IMR-90 (cell line): ENCODE data around the gene PRKRIP1. TPM values are rescaled to one million over a fixed set of nuclear protein-coding genes. Genes with fewer than 3 reads are reported as not detected.
"Not testable (repeated sequence)": the region's sequence is repeated elsewhere in the genome, so short reads cannot be mapped to it uniquely, and the experiment has no call there.

ENCODE experiments used
- ATAC-seq: fragments of 200-7000 bp; cut with Tn5 transposase; 2 replicates; pipeline ENCODE4 v1.9.1; 2020; ENCODE audit warnings: low read depth, mild to moderate bottlenecking, moderate library complexity
- BruUV-seq: library from RNA; stranded (reverse); fragments of 400-500 nt; replicated peaks from 2 replicates; lab custom pipeline; 2021; lab: Mats Ljungman, UMichigan
- CTCF ChIA-PET: fragments of 300-600 bp; formaldehyde crosslinking; extraction: SDS; loops from one replicate; lab custom pipeline; 2021; ENCODE audit warnings: antibody characterized with exemption; lab: Yijun Ruan, JAX
- POLR2A ChIA-PET: fragments of 300-600 bp; sonication (Branson Sonifier 250); formaldehyde crosslinking; loops from one replicate; lab custom pipeline; 2022; ENCODE audit warnings: antibody characterized with exemption; ENCODE audit not compliant: unreplicated experiment; lab: Charles Lee
- DNase-seq: peaks from one replicate; pipeline ENCODE4 v3.0.0; 2013
- H2AFZ ChIP-seq: replicated peaks from 2 replicates; pipeline ENCODE3; 2013; ENCODE audit warnings: low read length, mild to moderate bottlenecking; ENCODE audit not compliant: poor library complexity
- H2AK5ac ChIP-seq: 2 replicates; pipeline ENCODE4 v1.6.1; 2013; ENCODE audit warnings: low read depth, low read length, inconsistent platforms
- H2AK9ac ChIP-seq: replicated peaks from 2 replicates; pipeline ENCODE3; 2013; ENCODE audit warnings: mild to moderate bottlenecking, low read depth, low read length, moderate library complexity; ENCODE audit not compliant: poor library complexity
- H2BK120ac ChIP-seq: 2 replicates; pipeline ENCODE4 v1.6.1; 2013; ENCODE audit warnings: low read depth, low read length, inconsistent platforms
- H2BK15ac ChIP-seq: 3 replicates; pipeline ENCODE4 v1.6.1; 2013; ENCODE audit warnings: low read depth, low read length, inconsistent platforms
- H2BK20ac ChIP-seq: 2 replicates; pipeline ENCODE4 v1.6.1; 2013; ENCODE audit warnings: low read depth, mild to moderate bottlenecking, inconsistent platforms, low read length, moderate library complexity
- H2BK5ac ChIP-seq: 2 replicates; pipeline ENCODE4 v1.6.1; 2013; ENCODE audit warnings: mild to moderate bottlenecking, low read depth, low read length, inconsistent platforms; ENCODE audit not compliant: poor library complexity, severe bottlenecking
- H3K14ac ChIP-seq: replicated peaks from 2 replicates; pipeline ENCODE4 v1.6.1; 2013; ENCODE audit warnings: low read depth, low read length, inconsistent platforms
- H3K18ac ChIP-seq: 2 replicates; pipeline ENCODE4 v1.6.1; 2013; ENCODE audit warnings: low read depth, low read length, control low read depth
- H3K23ac ChIP-seq: 2 replicates; pipeline ENCODE4 v1.6.1; 2013; ENCODE audit warnings: low read depth, low read length, inconsistent platforms
- H3K27ac ChIP-seq: 2 replicates; pipeline ENCODE4 v1.5.1; 2013; ENCODE audit warnings: mild to moderate bottlenecking, control low read depth, low read length; ENCODE audit not compliant: insufficient read depth
- H3K27me3 ChIP-seq: 2 replicates; pipeline ENCODE4 v1.6.1; 2013; ENCODE audit warnings: low read length; ENCODE audit not compliant: control insufficient read depth, insufficient read depth
- H3K36me3 ChIP-seq: 2 replicates; pipeline ENCODE4 v1.6.1; 2013; ENCODE audit warnings: low read length, mixed read lengths; ENCODE audit not compliant: control insufficient read depth, insufficient read depth
- H3K4ac ChIP-seq: 2 replicates; pipeline ENCODE4 v1.6.1; 2013; ENCODE audit warnings: low read depth, low read length, inconsistent platforms
- H3K4me1 ChIP-seq: 2 replicates; pipeline ENCODE4 v1.6.1; 2013; ENCODE audit warnings: low read length, mixed read lengths; ENCODE audit not compliant: control insufficient read depth, insufficient read depth
- H3K4me2 ChIP-seq: 2 replicates; pipeline ENCODE4 v1.6.1; 2013; ENCODE audit warnings: low read depth, mild to moderate bottlenecking, control low read depth, low read length, moderate library complexity
- H3K4me3 ChIP-seq: 2 replicates; pipeline ENCODE4 v1.5.1; 2013; ENCODE audit warnings: low read depth, mild to moderate bottlenecking, control low read depth, low read length, moderate library complexity; ENCODE audit not compliant: insufficient read depth
- H3K56ac ChIP-seq: 2 replicates; pipeline ENCODE4 v1.6.1; 2013; ENCODE audit warnings: low read length, inconsistent platforms; ENCODE audit not compliant: insufficient read depth; ENCODE audit errors: extremely low read depth
- H3K79me1 ChIP-seq, 2 experiments: 2 replicates each; pipeline ENCODE4 v1.6.1; 2013; ENCODE audit warnings: low read length in 2 of 2, inconsistent platforms in 1 of 2, low read depth in 1 of 2
- H3K9ac ChIP-seq: 2 replicates; pipeline ENCODE4 v1.6.1; 2013; ENCODE audit warnings: low read depth, low read length, control low read depth
- H3K9me1 ChIP-seq: 2 replicates; pipeline ENCODE4 v1.6.1; 2013; ENCODE audit warnings: low read length, inconsistent platforms; ENCODE audit not compliant: insufficient read depth
- H3K9me3 ChIP-seq: 2 replicates; pipeline ENCODE4 v1.6.1; 2013; ENCODE audit warnings: low read length; ENCODE audit not compliant: control insufficient read depth, insufficient read depth
- H4K20me1 ChIP-seq: 2 replicates; pipeline ENCODE4 v1.6.1; 2013; ENCODE audit warnings: low read length, inconsistent platforms; ENCODE audit not compliant: insufficient read depth
- H4K5ac ChIP-seq: 2 replicates; pipeline ENCODE4 v1.6.1; 2013; ENCODE audit warnings: mild to moderate bottlenecking, low read depth, low read length, control low read depth
- H4K8ac ChIP-seq, 2 experiments: 2 replicates each; pipeline ENCODE4 v1.6.1; 2013; ENCODE audit warnings: low read depth in 2 of 2, low read length in 2 of 2, control low read depth in 1 of 2, inconsistent platforms in 1 of 2
- H4K91ac ChIP-seq: 2 replicates; pipeline ENCODE4 v1.6.1; 2013; ENCODE audit warnings: low read depth, low read length, inconsistent platforms; ENCODE audit not compliant: insufficient read depth
- WGBS, 2 experiments: methylation state at CpG; one replicate each; pipeline versions ENCODE4 v1.1.5 to v1.1.7; 2013; ENCODE audit warnings: missing lambda C conversion rate in 2 of 2; ENCODE audit not compliant: insufficient read length in 1 of 2; ENCODE audit errors: extremely low coverage in 2 of 2; 5-methylcytosine and 5-hydroxymethylcytosine counted together
- dilution Hi-C: fragments of 300-500 bp; cut with HindIII; formaldehyde crosslinking; loops from one replicate; pipeline ENCODE4 v1.14.3; 2018; ENCODE audit warnings: low sequenced_read_pairs; ENCODE audit not compliant: unreplicated experiment
- in situ Hi-C: fragments of 300-500 bp; cut with MboI; formaldehyde crosslinking; loops from 3 replicates; pipeline ENCODE4 v1.14.3; 2019; ENCODE audit warnings: low sequenced_read_pairs, inconsistent platforms, mixed read lengths
- intact Hi-C: fragments of 100-400 bp; cut with micrococcal nuclease; formaldehyde crosslinking; loops from 2 replicates; pipeline ENCODE4 v1.10.0; 2022
- polyA plus RNA-seq, 3 experiments: library from polyadenylated mRNA; depleted of rRNA; stranded (reverse); fragments of >200 nt; gene quantifications; 2 replicates each; pipeline ENCODE4 v1.2.3, GENCODE V29; 2012; ENCODE audit warnings: low replicate concordance in 1 of 3
- total RNA-seq: library from RNA; depleted of rRNA; stranded (reverse); fragments of >200 nt; gene quantifications from 2 replicates; pipeline ENCODE4 v1.2.3, GENCODE V29; 2012

PRKRIP1 gene
- total and polyA plus RNA-seq, 2 of the 4 experiments (the other 2 are of a cell fraction) = 6.5 to 21.6 TPM

DNA sequence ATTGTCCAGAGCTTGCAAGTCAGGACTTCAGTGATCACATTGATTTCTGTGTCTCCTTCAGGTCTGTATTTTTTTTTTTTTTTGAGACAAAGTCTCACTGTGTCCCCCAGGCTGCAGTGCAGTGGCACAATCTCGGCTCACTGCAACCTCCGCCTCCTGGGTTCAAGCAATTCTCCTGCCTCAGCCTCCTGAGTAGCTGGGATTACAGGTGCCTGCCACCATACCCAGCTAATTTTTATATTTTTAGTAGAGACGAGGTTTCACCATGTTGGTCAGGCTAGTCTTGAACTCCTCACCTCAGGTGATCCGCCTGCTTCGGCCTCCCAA, 8.7 kb downstream of the PRKRIP1 start:
- H2BK20ac ChIP-seq, H4K8ac ChIP-seq, DNase-seq, dilution Hi-C loops, H3K9me3 ChIP-seq, H3K14ac ChIP-seq, H3K56ac ChIP-seq, H3K27me3 ChIP-seq, H3K4ac ChIP-seq, H2AK9ac ChIP-seq, H2BK15ac ChIP-seq, H3K27ac ChIP-seq, in situ Hi-C loops, H3K4me3 ChIP-seq, H3K4me1 ChIP-seq, intact Hi-C loops, H3K23ac ChIP-seq, H3K4me2 ChIP-seq, H2BK120ac ChIP-seq, H4K91ac ChIP-seq, H2AK5ac ChIP-seq, H2AFZ ChIP-seq, H2BK5ac ChIP-seq, POLR2A ChIA-PET, H4K5ac ChIP-seq, H3K9me1 ChIP-seq, H4K20me1 ChIP-seq, ATAC-seq, H3K18ac ChIP-seq, H3K9ac ChIP-seq, BruUV-seq: not testable (repeated sequence)
- no CpG with 5 or more reads among the region's 5 CpGs for WGBS, 2 experiments
- CTCF ChIA-PET = interaction anchor here (0.5 to 1.4 kb wide), 2 partner anchors 8 to 719 kb away, joined by 3 to 5 read pairs; no protein-coding TSS in a partner anchor
- Histone ChIP-seq H3K79me1 (peaks cover 14 to 24% of the 10 kb centered on the region in 2 experiments), H3K36me3 (peaks cover 55% of the 10 kb centered on the region)
